AG04449 (cell line): ENCODE measurements around the gene C4orf51.
"Not testable (repeated sequence)": the region's sequence is repeated elsewhere in the genome, so short reads cannot be mapped to it uniquely, and the experiment has no call there.

Experiments
- CTCF ChIA-PET: fragments of 350-600 bp; formaldehyde crosslinking; extraction: SDS; loops from one replicate; lab custom pipeline; 2021; ENCODE audit warnings: antibody characterized with exemption; lab: Yijun Ruan, JAX
- POLR2A ChIA-PET: fragments of 400-600, 350-600 bp; formaldehyde crosslinking; extraction: SDS; loops from one replicate; lab custom pipeline; 2020; ENCODE audit warnings: antibody characterized with exemption, inconsistent platforms; lab: Yijun Ruan, JAX
- DNase-seq: peaks from one replicate; pipeline ENCODE4 v3.0.0-alpha.2; 2010; ENCODE audit warnings: low read depth, low spot score
- H3K4me3 ChIP-seq: 2 replicates; pipeline ENCODE4 v1.5.1; 2011; ENCODE audit warnings: low read depth, mild to moderate bottlenecking, control low read depth, low read length
- CTCF ChIP-seq: IDR thresholded peaks from one replicate; pipeline ENCODE4 v1.5.1; 2011; ENCODE audit warnings: mild to moderate bottlenecking, moderate library complexity, low read length, control low read depth, inconsistent platforms; ENCODE audit not compliant: insufficient read depth; ENCODE audit errors: missing control alignments

The C4orf51 gene

GRCh38 chr4:145679520-145679919 lies 426 bp upstream of the C4orf51 start:
- no peak overlapping the region for H3K4me3 ChIP-seq
- DNase-seq: peak; percentile 69
- no peak for TF ChIP-seq CTCF
- CTCF ChIA-PET: no interaction called here
- POLR2A ChIA-PET: no interaction called here

- ChIA-PET CTCF (interaction anchor here (1.0 kb wide), 1 partner anchor 66 kb away, joined by 3 read pairs; no protein-coding TSS in a partner anchor), POLR2A (no interaction called here)
- no peak for TF ChIP-seq CTCF
- H3K4me3 ChIP-seq: no peak overlapping the region
- DNase-seq: no peak
These were observed 956 bp downstream of the C4orf51 start for GRCh38 chr4:145680902-145681301.

- TF ChIP-seq CTCF: no peak
- DNase-seq: no peak
- ChIA-PET CTCF (interaction anchor here (1.3 kb wide), 1 partner anchor 10 kb away, joined by 3 read pairs; no protein-coding TSS in a partner anchor), POLR2A (no interaction called here)
- no peak overlapping the region for H3K4me3 ChIP-seq
These were observed 1.6 kb downstream of the C4orf51 start for GRCh38 chr4:145681518-145681917.

- POLR2A ChIA-PET: no interaction called here
- CTCF ChIA-PET: interaction anchor here (1.3 kb wide), 1 partner anchor 9 kb away, joined by 3 read pairs; no protein-coding TSS in a partner anchor
- H3K4me3 ChIP-seq: no peak overlapping the region
- no peak for DNase-seq
- no peak for TF ChIP-seq CTCF
These were observed 2.0 kb downstream of the C4orf51 start for GRCh38 chr4:145681956-145682355.

- DNase-seq: no peak
- no peak for TF ChIP-seq CTCF
- ChIA-PET POLR2A (no interaction called here), CTCF (no interaction called here)
- H3K4me3 ChIP-seq: no peak overlapping the region
These were observed 7.0 kb downstream of the C4orf51 start for GRCh38 chr4:145686991-145687390.

GRCh38 chr4:145690610-145691009 lies 10.7 kb downstream of the C4orf51 start:
- DNase-seq: no peak
- no peak for TF ChIP-seq CTCF
- H3K4me3 ChIP-seq: no peak overlapping the region
- ChIA-PET CTCF (interaction anchor here (1.3 kb wide), 1 partner anchor 9 kb away, joined by 3 read pairs; no protein-coding TSS in a partner anchor), POLR2A (no interaction called here)

- CTCF ChIA-PET: interaction anchor here (1.3 kb wide), 1 partner anchor 10 kb away, joined by 3 read pairs; no protein-coding TSS in a partner anchor
- H3K4me3 ChIP-seq, DNase-seq, POLR2A ChIA-PET: not testable (repeated sequence)
These were observed 11.5 kb downstream of the C4orf51 start for GRCh38 chr4:145691416-145691815.
